Measurements from ENCODE around the gene ENPP4.

- no peak for TF ChIP-seq REST (IDR thresholded peaks at IDR 0.05; ENCODE audit: insufficient read depth in 1 of 2, low read depth in 2 of 2, low read length in 1 of 2)
- no peak for TF ChIP-seq CTCF (IDR thresholded peaks at IDR 0.05)
- TF ChIP-seq POLR2AphosphoS5 (IDR thresholded peaks at IDR 0.05; ENCODE audit: low read depth, low read length) = no peak
Observed at GRCh38 chr6:46105568-46105967, 24.2 kb upstream of the ENPP4 start.

Data from Panc1 (cell line).